T-helper 22 cell (primary cell): ENCODE data around the gene FBXO40.
A peak's percentile ranks its signal among the peaks of the same experiment; 100 is the strongest.

Source experiments
- DNase-seq: peaks from one replicate; pipeline ENCODE4 v3.0.0-alpha.2; 2020; ENCODE audit warnings: low read depth

FBXO40 gene

DNA sequence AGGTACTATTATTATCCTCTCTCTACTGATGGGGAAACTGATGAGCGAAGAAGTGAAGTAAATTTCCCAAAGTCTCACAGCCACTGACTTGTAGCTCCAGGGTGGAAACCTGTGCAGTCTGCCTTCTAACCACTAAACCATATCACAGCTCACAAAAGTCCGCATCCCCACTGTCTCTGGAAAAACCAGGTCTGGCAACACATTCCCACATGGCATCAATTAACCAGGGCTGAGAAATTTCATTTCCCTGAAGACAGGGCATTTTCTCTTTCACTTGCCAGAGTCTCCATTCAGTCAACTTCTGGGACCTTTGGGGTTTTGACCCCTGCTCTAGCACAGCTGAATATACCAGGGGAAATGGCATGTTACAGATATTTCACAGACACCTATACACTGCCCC, 26.5 kb downstream of the FBXO40 start:
- DNase-seq, result no peak

GRCh38 chr3:121621491-121621890, 28.3 kb downstream of the FBXO40 start:
- no peak for DNase-seq

DNA sequence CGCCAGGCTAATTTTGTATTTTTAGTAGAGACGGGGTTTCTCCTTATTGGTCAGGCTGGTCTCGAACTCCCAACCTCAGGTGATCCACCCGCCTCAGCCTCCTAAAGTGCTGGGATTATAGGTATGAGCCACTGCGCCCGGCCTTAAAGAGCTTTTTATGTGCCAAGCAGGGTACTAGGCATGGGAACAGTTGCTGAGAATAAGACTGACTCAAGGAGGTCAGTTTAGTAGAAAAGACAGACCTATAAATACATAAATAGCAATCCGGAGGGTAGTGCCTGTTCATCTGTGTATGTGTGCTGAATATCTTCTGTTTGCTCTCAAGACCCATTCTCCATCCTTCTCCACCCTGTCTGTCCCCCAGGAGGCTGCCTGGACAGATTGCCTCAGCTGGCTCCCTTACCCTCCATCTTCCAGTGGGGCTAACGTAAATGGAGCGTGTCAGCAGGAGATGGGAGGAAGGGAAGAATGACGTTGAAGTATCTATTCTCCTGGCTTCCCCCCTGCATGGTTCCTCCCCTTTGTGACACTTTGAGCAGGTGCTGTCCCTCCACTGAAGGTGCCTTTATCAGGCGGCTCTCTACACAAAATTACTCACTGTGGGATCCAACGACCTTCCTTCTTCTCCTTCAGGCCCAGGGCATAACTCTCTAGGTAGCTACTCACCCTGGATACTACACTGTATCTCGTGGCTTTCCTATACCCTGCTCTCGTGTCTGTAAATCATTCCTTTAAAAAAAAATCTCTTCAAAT, 31.1 kb downstream of the FBXO40 start:
- DNase-seq, result no peak

GRCh38 chr3:121626495-121626894, 33.3 kb downstream of the FBXO40 start:
- DNase-seq, result no peak

DNA sequence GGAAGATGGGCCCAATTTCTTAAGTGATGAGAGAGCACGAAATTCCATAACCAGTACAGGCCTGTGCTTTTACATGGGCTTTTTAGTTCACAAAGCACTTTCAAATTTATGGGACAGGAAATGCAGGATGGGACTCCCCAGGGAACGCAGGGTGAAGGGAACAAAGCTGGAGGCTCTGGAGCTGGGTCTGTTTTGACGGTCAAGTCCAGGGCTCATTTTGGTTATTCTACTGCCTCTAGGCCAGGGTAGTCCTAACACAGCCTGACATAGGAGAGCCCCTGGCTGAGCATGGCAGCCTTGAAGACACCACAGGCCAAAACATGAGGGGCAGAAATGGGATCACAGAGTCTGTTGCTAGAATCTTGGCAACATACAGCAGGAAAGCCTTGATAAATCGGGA, 34.0 kb downstream of the FBXO40 start:
- no peak for DNase-seq

DNA sequence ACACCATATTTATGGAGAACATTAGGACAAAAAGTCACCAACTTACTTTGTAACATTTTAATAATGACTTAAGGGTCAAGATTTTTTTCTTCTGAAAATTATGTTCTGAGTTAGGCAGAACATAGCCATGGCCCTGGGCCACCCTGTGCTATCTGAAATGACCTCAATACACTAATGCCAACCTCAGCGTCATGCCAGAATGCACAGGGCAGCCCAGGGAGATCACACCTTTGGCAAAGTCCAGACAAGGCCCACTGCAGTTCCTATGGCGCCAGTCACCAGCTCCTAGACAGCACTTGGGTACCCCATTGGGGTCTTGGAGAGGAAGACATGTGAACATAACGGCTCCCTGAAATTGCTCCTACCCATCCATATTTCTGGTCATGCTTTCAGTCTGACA, 34.4 kb downstream of the FBXO40 start:
- no peak for DNase-seq

- no peak for DNase-seq
Measured at GRCh38 chr3:121629601-121630000, 36.4 kb downstream of the FBXO40 start.

DNA sequence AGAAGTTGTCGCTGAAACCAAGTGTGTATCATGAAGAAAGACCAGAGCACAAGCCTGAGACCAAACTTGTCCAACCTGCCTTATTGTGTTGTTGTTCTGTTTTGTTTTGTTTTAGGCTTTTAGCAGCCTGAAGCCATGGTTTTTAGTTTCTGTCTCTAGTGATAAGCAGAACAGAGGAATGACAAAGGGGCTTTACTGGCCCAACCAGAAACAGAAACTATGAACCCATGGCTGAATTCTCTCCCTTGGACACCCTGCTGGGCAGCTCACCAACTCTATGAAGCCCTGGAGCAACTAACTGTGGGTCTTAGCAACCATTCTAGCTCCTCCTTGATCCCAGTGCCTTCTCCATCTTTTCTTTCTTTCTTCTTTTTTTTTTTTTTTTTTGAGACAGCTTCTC, 37.2 kb downstream of the FBXO40 start:
- no peak for DNase-seq

- DNase-seq, result no peak
Measured at GRCh38 chr3:121637922-121638321, 44.7 kb downstream of the FBXO40 start.

GRCh38 chr3:121641127-121641526, 47.9 kb downstream of the FBXO40 start:
- no peak for DNase-seq

DNA sequence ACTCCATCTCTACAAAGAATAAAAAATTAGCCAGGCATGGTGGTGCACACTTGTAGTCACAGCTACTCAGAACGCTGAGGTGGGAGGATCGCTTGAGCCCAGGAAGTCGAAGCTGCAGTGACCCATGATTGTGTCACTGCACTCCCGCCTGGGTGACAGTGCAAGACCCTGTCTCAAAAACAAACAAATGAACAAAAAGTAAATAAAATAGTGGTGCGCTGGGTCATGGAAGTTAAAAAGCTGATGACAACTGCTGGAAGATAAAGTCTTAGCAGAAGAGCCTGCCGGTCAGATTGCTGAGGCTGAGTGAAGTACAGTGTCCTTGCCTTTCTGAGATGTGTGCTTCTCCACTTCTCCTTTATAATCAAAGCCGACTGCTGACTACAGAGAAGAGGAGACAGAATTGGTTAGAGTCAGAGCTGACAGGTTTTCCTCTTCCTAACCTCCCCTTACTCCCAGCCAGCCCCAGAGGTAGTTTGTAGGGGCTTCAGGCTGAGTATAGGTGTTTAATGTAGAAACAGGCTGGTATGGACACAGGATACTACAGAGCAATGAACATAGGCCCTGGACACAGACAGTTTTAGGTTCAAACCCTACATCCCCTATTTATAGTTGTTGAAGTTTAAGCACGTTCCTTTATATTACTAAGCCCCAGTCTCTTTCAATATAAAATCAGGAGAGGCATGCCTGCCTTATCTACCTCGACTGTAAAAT, 49.6 kb downstream of the FBXO40 start:
- DNase-seq, result no peak

- no peak for DNase-seq
Measured at GRCh38 chr3:121645054-121645453, 51.9 kb downstream of the FBXO40 start.

DNA sequence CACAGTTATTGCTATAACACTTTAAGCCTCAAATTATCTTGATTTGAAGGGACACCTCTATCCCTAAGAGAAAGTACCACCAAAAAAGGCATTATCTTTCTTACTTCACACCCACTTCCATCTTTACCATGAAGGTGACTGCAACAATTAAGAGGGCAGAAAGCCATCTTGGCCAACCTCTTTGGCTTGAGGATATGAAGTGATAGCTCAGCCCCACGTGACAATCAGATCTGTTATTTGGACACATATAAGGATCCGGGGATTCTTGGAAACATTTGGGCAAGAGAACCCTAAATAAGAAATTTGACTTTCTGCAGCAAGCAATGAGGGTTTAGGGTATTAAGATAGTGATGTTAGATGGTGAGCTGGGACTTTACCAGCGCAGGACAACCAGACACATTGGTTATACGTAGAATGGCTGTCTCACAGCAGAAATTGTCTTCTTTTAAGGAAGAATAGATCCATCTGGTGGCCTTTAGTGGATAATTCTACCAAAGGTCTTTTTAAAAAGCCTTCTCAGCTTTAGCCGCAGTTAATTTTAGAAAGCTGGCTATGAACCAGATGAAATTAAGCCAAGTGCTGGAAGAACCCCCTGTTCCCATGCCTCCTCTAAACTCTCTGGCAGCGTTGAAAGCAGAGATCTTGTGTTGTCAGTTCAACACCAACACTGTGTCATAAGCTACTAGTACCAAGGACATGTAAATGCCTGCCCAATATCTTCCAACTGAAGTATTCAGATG, 55.2 kb downstream of the FBXO40 start:
- DNase-seq, result no peak

DNA sequence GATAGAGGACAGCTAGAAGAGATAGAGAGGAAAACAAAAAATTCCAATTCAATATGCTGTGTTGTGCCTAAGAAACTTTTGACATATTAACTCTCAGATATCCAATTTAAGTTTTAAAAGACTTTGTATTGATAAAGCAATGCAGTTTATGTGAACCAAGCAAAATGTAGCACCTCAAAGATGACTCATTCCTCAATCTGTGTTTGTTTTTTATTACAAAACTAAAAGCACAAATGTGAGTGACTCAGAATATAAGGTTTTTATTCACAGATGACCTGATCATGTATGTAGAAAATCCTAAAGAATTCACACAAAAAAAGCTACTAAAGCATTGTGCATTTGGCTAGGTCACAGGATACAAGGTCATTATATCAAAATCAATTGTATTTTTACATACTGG, 56.5 kb downstream of the FBXO40 start:
- DNase-seq, result no peak

- DNase-seq, result no peak
Measured at GRCh38 chr3:121651684-121652083, 58.5 kb downstream of the FBXO40 start.

- DNase-seq, result no peak
Measured at GRCh38 chr3:121654493-121655385, 61.6 kb downstream of the FBXO40 start.

- DNase-seq, result no peak
Measured at GRCh38 chr3:121658716-121659435, 65.7 kb downstream of the FBXO40 start.

DNA sequence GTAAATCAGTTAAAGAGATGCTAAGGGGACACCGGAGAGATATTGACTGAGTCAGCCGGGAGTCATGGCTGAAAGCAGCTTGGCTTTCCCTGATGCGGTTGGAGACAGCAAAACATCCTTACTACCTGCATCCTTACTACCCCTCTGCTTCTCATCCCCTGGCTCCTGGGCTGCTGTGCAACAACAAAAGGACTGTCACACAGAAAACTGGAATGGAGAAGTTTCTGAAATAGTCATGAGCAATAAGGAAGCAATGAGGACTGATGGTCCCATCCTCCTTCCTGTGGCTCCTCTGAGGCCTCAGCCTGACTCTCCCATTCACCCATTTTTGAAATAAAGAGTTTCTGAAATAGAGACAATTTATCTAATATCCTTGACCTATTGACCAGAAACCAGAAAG, 66.4 kb downstream of the FBXO40 start:
- DNase-seq, result no peak

GRCh38 chr3:121660356-121661171, 67.4 kb downstream of the FBXO40 start, which contains the start of gene HCLS1:
TSS of gene HCLS1 (minus strand) at chr3:121660903. CDS start at chr3:121658347, 2,556 bp downstream.
- DNase-seq, result peak; percentile 55

- DNase-seq, result no peak
Measured at GRCh38 chr3:121661376-121661775, 68.2 kb downstream of the FBXO40 start.
